ENCODE data around the gene SMAD7.

GRCh38 chr18:48930926-48931325, 19.8 kb downstream of the SMAD7 start:
- TF ChIP-seq CTCF (IDR thresholded peaks at IDR 0.05) (no peak), NR3C1 (IDR thresholded peaks at IDR 0.05) (no peak), RAD21 (conservative IDR thresholded peaks at IDR 0.05 in 1 of 2, IDR thresholded peaks at IDR 0.05 in 1 of 2) (no peak), HEYL (CRISPR knock-in tag; IDR thresholded peaks at IDR 0.05) (no peak), SMC3 (IDR thresholded peaks at IDR 0.05) (no peak), CEBPB (IDR thresholded peaks at IDR 0.05) (no peak), MAFK (IDR thresholded peaks at IDR 0.05; ENCODE audit: partially characterized antibody) (no peak), HMGXB4 (CRISPR knock-in tag; IDR thresholded peaks at IDR 0.05; ENCODE audit: borderline replicate concordance) (no peak), MAX (IDR thresholded peaks at IDR 0.05) (no peak), PHF8 (IDR thresholded peaks at IDR 0.05; ENCODE audit: borderline replicate concordance, low read depth) (no peak), HDAC2 (IDR thresholded peaks at IDR 0.05) (no peak)

Measured in A549 (cell line).